Sigmoid colon (tissue), 7 donors: ENCODE results near the gene PARP11. TPM values are rescaled to one million over a fixed set of nuclear protein-coding genes. Genes with fewer than 3 reads are reported as not detected.

Experiments
- DNase-seq: peaks from one replicate; pipeline ENCODE4 v3.0.0-alpha.2; 2019
- H3K27ac ChIP-seq, 4 donors: fragments of 200-600 bp; sonication (generic); one replicate each; pipeline ENCODE4 v1.5.1; 2016 to 2019; ENCODE audit warnings: mild to moderate bottlenecking in 1 of 4
- H3K27me3 ChIP-seq, 3 donors: fragments of 200-600 bp; sonication (generic); one replicate each; pipeline ENCODE4 v1.5.1; 2019; ENCODE audit warnings: mild to moderate bottlenecking in 1 of 3
- H3K36me3 ChIP-seq, 4 donors: fragments of 200-600 bp; sonication (generic); one replicate each; pipeline ENCODE4 v1.5.1; 2016 to 2019
- H3K4me1 ChIP-seq, 4 donors: fragments of 200-600 bp; sonication (generic); one replicate each; pipeline ENCODE4 v1.5.1; 2017 to 2019
- H3K4me3 ChIP-seq, 4 donors: fragments of 200-600 bp; sonication (generic); one replicate each; pipeline ENCODE4 v1.5.1; 2017 to 2019; ENCODE audit warnings: mild to moderate bottlenecking in 2 of 4, moderate library complexity in 1 of 4
- H3K9me3 ChIP-seq, 4 donors: fragments of 200-600 bp in 3 of 4; sonication (generic) in 3 of 4; one replicate each; pipeline versions ENCODE4 v1.5.1 to v1.6.1; 2013 to 2019
- CTCF ChIP-seq, 4 experiments: fragments of 450-650 bp in 3 of 4; fragments of 200-600 bp in 1 of 4; IDR thresholded peaks; one replicate each; pipeline ENCODE4 v1.5.1; 2016 to 2019; ENCODE audit warnings: antibody characterized with exemption in 4 of 4, mild to moderate bottlenecking in 3 of 4, moderate library complexity in 2 of 4
- EP300 ChIP-seq, 4 donors: sonication (generic); formaldehyde crosslinking; IDR thresholded peaks; one replicate each; pipeline ENCODE4 v1.6.1; 2017; ENCODE audit warnings: antibody characterized with exemption in 4 of 4
- POLR2A ChIP-seq, 2 donors: fragments of 450-650 bp; IDR thresholded peaks; one replicate each; pipeline ENCODE4 v1.6.1; 2016; ENCODE audit warnings: antibody characterized with exemption in 2 of 2, mild to moderate bottlenecking in 2 of 2, moderate library complexity in 2 of 2
- POLR2AphosphoS5 ChIP-seq, 4 donors: sonication (generic); formaldehyde crosslinking; IDR thresholded peaks; one replicate each; pipeline ENCODE4 v1.6.1; 2017; ENCODE audit warnings: antibody characterized with exemption in 4 of 4
- WGBS, 2 donors: extraction: QIAGEN DNeasy Blood & Tissue Kit; methylation state at CpG; one replicate each; pipeline ENCODE4 v1.1.7; 2013; 5-methylcytosine and 5-hydroxymethylcytosine counted together
- intact Hi-C: fragments of 100-400 bp; cut with DNase I; formaldehyde crosslinking; loops from one replicate; pipeline ENCODE4 v1.15.1; 2023
- polyA plus RNA-seq, 3 donors: library from polyadenylated mRNA; stranded (reverse); fragments of 200-250 nt; gene quantifications; one replicate each; pipeline ENCODE4 v1.2.3, GENCODE V29; 2013
- total RNA-seq, 4 donors: library from RNA; depleted of rRNA; stranded (reverse); fragments of >200 nt; gene quantifications; one replicate each; pipeline ENCODE4 v1.1.0, GENCODE V29; 2016
- donor health status: healthy with polysubstance abuse.
- donor health status: Bipolar disorder and iron deficiency.
- donor health status: healthy.

The PARP11 gene
- total and polyA plus RNA-seq, 7 donors: 2.4 to 12.1 (median 6.0) TPM

GRCh38 chr12:3761116-3761735 lies 112.0 kb downstream of the PARP11 start:
- intact Hi-C loops: no loop called here
- Histone ChIP-seq H3K9me3 (no peaks in the 10 kb centered on the region), H3K4me3 (no peak overlapping the region), H3K4me1 (no peaks in the 10 kb centered on the region), H3K27me3 (no peaks in the 10 kb centered on the region), H3K36me3 (no peaks in the 10 kb centered on the region), H3K27ac (no peak overlapping the region)
- WGBS, 2 donors: 66 to 75% methylated on average over 7 of the region's 7 CpGs
- DNase-seq: no peak
- no peak for TF ChIP-seq EP300 (IDR thresholded peaks at IDR 0.05)
- TF ChIP-seq CTCF (IDR thresholded peaks at IDR 0.05): no peak
- no peak for TF ChIP-seq POLR2AphosphoS5 (IDR thresholded peaks at IDR 0.05)
- no peak for TF ChIP-seq POLR2A (IDR thresholded peaks at IDR 0.05)

GRCh38 chr12:3759878-3760277 lies 113.3 kb downstream of the PARP11 start:
- no peak for TF ChIP-seq EP300 (IDR thresholded peaks at IDR 0.05)
- TF ChIP-seq POLR2AphosphoS5 (IDR thresholded peaks at IDR 0.05): no peak
- TF ChIP-seq POLR2A (IDR thresholded peaks at IDR 0.05): no peak
- TF ChIP-seq CTCF (IDR thresholded peaks at IDR 0.05): no peak
- intact Hi-C loops: no loop called here

More at GRCh38 chr12:3759878-3760277, 113.3 kb downstream of the PARP11 start:
- H3K36me3 ChIP-seq: no peaks in the 10 kb centered on the region
- no peak overlapping the region for H3K4me3 ChIP-seq
- WGBS, 2 donors: 64 to 68% methylated on average over 2 of the region's 2 CpGs
- DNase-seq: no peak
- no peaks in the 10 kb centered on the region for H3K4me1 ChIP-seq
- H3K9me3 ChIP-seq: no peaks in the 10 kb centered on the region
- H3K27me3 ChIP-seq: no peaks in the 10 kb centered on the region
- no peak overlapping the region for H3K27ac ChIP-seq

Other genes starting within 250 kb of the PARP11 start
- 1 to 10 TPM; 1.1 to 4.2 (median 2.0) TPM for gene CRACR2A, start 120.3 kb downstream of the PARP11 start, total RNA-seq
- 10 to 100 TPM; 11.4 to 29.6 (median 11.8) TPM for gene CRACR2A, start 120.3 kb downstream of the PARP11 start, polyA plus RNA-seq